ENCODE data around the gene LRRC4B. TPM values are rescaled to one million over a fixed set of nuclear protein-coding genes. Genes with fewer than 3 reads are reported as not detected.
"Not testable (repeated sequence)": the region's sequence is repeated elsewhere in the genome, so short reads cannot be mapped to it uniquely, and the experiment has no call there.

LRRC4B gene
- total RNA-seq, 1 experiment from 2014 or later = 3.8 TPM

DNA sequence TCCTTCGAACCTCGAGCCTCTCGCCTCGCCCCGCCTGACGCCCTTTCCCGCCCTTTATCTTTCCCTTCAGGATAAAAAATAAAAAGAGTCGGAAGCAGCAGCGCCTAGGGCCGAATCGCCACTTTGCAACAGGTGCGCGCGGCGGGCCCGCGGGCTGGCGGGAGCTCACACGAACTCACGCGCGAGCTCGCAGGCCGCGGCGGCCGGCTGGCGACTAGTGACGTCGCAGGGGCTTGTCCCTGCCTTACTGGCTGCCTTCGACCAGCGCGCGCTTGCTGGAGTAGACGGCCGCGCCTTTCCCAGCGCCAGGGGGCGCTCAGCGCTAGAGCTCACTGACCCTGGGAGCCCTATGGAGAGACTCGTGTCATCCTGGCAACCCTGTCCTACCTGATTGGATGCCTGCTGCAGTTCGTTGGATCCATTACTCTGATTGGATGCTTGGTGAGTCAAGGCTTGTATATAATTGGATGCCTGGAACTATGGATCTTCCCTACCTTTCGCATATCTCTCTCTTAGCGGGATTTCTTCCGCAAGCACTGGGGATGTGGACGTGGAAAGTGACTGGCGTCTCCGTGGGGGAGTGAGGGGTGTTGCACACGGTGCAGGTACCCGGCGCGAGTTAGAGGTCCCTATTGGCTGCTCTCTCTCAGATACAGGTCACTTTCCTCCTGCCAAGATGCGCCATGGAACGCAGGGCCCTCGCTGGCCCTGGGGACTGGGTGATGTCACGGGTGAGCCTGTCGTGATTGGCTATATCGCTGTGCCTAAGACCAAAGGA lies 38.0 kb upstream of the LRRC4B start:
- H3K79me2 ChIP-seq (ENCODE audit: insufficient read depth, low read length); H3K56ac ChIP-seq (ENCODE audit: insufficient read length, low read depth, low read length); H2BK12ac ChIP-seq (ENCODE audit: insufficient read length, low read depth, low read length); H3K9ac ChIP-seq (ENCODE audit: extremely low read depth, insufficient read length, low read length); H3K79me1 ChIP-seq (ENCODE audit: insufficient read depth, low read depth, low read length, poor library complexity, severe bottlenecking); H3K23me2 ChIP-seq (ENCODE audit: insufficient read length, low read depth, low read length, poor library complexity, severe bottlenecking); H3K4me2 ChIP-seq (ENCODE audit: insufficient read depth, insufficient read length, low read length); H3K4me1 ChIP-seq (ENCODE audit: insufficient read depth, low read length); H3K9me3 ChIP-seq (ENCODE audit: control insufficient read depth, low read depth, low read length); H3T11ph ChIP-seq (ENCODE audit: low read length); H3K14ac ChIP-seq (ENCODE audit: insufficient read depth, low read length); H3K18ac ChIP-seq (ENCODE audit: insufficient read length, low read depth, low read length); H4K5ac ChIP-seq (ENCODE audit: insufficient read length, low read depth, low read length); H4K20me1 ChIP-seq (ENCODE audit: control insufficient read depth, insufficient read depth, insufficient read length); H3K23ac ChIP-seq (ENCODE audit: insufficient read length, low read depth, low read length); H4K91ac ChIP-seq (ENCODE audit: insufficient read length, low read depth, low read length); H2BK20ac ChIP-seq (ENCODE audit: low read depth, low read length, poor library complexity, severe bottlenecking); H4K8ac ChIP-seq (replicated peaks; ENCODE audit: insufficient read length, low read depth, low read length); H3K27me3 ChIP-seq (ENCODE audit: insufficient read depth, low read length); H2AFZ ChIP-seq (ENCODE audit: low read length); H2AK5ac ChIP-seq (ENCODE audit: insufficient read length, low read length); H3K4ac ChIP-seq (ENCODE audit: low read depth, low read length); H2BK15ac ChIP-seq (ENCODE audit: low read depth, low read length); H2BK5ac ChIP-seq (ENCODE audit: insufficient read length, low read length); H3K27ac ChIP-seq (ENCODE audit: insufficient read length, low read depth, low read length); H3K27ac Mint-ChIP-seq; H2BK120ac ChIP-seq (ENCODE audit: low read depth, low read length, poor library complexity, severe bottlenecking): not testable (repeated sequence)
- Mint-ChIP-seq H3K4me3 (peak overlapping the region; percentile 51 to 63), H3K9me3 (peaks cover 34% of the 10 kb centered on the region in 2 experiments), H3K27me3 (ENCODE audit: low read depth) (peaks cover 70% of the 10 kb centered on the region), H3K36me3 (ENCODE audit: insufficient read depth in 1 of 3, low read depth in 3 of 3) (peaks cover 10 to 18% (median 14%) of the 10 kb centered on the region in 3 experiments), H3K4me1 (peaks cover 0 to 13% of the 10 kb centered on the region in 2 experiments; a peak in 2 of 4 replicates)
- TF ChIP-seq, protein P1, sequence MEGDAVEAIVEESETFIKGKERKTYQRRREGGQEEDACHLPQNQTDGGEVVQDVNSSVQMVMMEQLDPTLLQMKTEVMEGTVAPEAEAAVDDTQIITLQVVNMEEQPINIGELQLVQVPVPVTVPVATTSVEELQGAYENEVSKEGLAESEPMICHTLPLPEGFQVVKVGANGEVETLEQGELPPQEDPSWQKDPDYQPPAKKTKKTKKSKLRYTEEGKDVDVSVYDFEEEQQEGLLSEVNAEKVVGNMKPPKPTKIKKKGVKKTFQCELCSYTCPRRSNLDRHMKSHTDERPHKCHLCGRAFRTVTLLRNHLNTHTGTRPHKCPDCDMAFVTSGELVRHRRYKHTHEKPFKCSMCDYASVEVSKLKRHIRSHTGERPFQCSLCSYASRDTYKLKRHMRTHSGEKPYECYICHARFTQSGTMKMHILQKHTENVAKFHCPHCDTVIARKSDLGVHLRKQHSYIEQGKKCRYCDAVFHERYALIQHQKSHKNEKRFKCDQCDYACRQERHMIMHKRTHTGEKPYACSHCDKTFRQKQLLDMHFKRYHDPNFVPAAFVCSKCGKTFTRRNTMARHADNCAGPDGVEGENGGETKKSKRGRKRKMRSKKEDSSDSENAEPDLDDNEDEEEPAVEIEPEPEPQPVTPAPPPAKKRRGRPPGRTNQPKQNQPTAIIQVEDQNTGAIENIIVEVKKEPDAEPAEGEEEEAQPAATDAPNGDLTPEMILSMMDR (conservative IDR thresholded peaks at IDR 0.05) = peak; percentile 60
- peak; percentile 62 for DNase-seq
- WGBS (ENCODE audit: extremely low coverage, insufficient read length, low lambda C conversion rate) = no CpG with 5 or more reads among the region's 58 CpGs

DNA sequence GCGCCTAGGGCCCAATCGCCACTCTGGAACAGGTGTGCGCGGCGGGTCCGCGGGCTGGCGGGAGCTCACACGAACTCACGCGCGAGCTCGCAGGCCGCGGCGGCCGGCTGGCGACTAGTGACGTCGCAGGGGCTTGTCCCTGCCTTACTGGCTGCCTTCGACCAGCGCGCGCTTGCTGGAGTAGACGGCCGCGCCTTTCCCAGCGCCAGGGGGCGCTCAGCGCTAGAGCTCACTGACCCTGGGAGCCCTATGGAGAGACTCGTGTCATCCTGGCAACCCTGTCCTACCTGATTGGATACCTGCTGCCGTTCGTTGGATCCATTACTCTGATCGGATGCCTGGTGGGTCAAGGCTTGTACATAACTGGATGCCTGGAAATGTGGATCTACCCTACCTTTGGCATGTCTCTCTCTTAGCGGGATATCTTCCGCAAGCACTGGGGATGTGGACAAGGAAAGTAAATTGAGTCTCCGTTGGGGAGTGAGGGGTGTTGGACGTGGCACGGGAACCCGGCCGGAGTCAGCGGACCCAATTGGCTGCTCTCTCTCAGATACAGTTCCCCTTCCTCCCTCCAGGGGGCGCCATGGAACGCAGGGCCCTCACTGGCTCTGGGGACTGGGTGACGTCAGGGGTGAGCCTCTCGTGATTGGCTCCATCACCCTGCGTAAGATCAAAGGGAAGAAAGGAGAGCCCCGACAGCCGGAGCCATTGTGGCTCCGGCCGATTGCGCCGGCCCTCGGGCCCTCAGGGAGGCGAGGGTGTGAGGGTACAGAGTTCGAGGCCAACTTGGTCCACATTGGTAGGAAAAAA lies 36.2 kb upstream of the LRRC4B start:
- H4K8ac ChIP-seq (replicated peaks; ENCODE audit: insufficient read length, low read depth, low read length); H3K4me1 ChIP-seq (ENCODE audit: insufficient read depth, low read length); H3K79me1 ChIP-seq (ENCODE audit: insufficient read depth, low read depth, low read length, poor library complexity, severe bottlenecking); H3K4me2 ChIP-seq (ENCODE audit: insufficient read depth, insufficient read length, low read length); H3K27ac ChIP-seq (ENCODE audit: insufficient read length, low read depth, low read length); H3K4ac ChIP-seq (ENCODE audit: low read depth, low read length); H2BK12ac ChIP-seq (ENCODE audit: insufficient read length, low read depth, low read length); H3K18ac ChIP-seq (ENCODE audit: insufficient read length, low read depth, low read length); H3K9ac ChIP-seq (ENCODE audit: extremely low read depth, insufficient read length, low read length); H2BK120ac ChIP-seq (ENCODE audit: low read depth, low read length, poor library complexity, severe bottlenecking); H2AFZ ChIP-seq (ENCODE audit: low read length); H2AK5ac ChIP-seq (ENCODE audit: insufficient read length, low read length); H3K79me2 ChIP-seq (ENCODE audit: insufficient read depth, low read length); H2BK20ac ChIP-seq (ENCODE audit: low read depth, low read length, poor library complexity, severe bottlenecking); H3T11ph ChIP-seq (ENCODE audit: low read length); H3K27me3 ChIP-seq (ENCODE audit: insufficient read depth, low read length); H3K56ac ChIP-seq (ENCODE audit: insufficient read length, low read depth, low read length); H3K23ac ChIP-seq (ENCODE audit: insufficient read length, low read depth, low read length); H2BK15ac ChIP-seq (ENCODE audit: low read depth, low read length); H3K9me3 ChIP-seq (ENCODE audit: control insufficient read depth, low read depth, low read length); H3K27ac Mint-ChIP-seq; H4K5ac ChIP-seq (ENCODE audit: insufficient read length, low read depth, low read length); H2BK5ac ChIP-seq (ENCODE audit: insufficient read length, low read length); DNase-seq; H3K14ac ChIP-seq (ENCODE audit: insufficient read depth, low read length); H4K91ac ChIP-seq (ENCODE audit: insufficient read length, low read depth, low read length); H3K4me3 Mint-ChIP-seq; H3K23me2 ChIP-seq (ENCODE audit: insufficient read length, low read depth, low read length, poor library complexity, severe bottlenecking); H4K20me1 ChIP-seq (ENCODE audit: control insufficient read depth, insufficient read depth, insufficient read length): not testable (repeated sequence)
- H3K4me1 Mint-ChIP-seq = peaks cover 0 to 13% of the 10 kb centered on the region in 2 experiments; a peak in 2 of 4 replicates
- H3K27me3 Mint-ChIP-seq (ENCODE audit: low read depth) = peaks cover 63% of the 10 kb centered on the region
- peaks cover 10 to 18% (median 14%) of the 10 kb centered on the region in 3 experiments for H3K36me3 Mint-ChIP-seq (ENCODE audit: insufficient read depth in 1 of 3, low read depth in 3 of 3)
- peaks cover 34% of the 10 kb centered on the region in 2 experiments for H3K9me3 Mint-ChIP-seq
- whole genome bisulfite sequencing (ENCODE audit: extremely low coverage, insufficient read length, low lambda C conversion rate) = no CpG with 5 or more reads among the region's 56 CpGs
